Measurements from ENCODE around the gene TNFRSF11A.

DNA sequence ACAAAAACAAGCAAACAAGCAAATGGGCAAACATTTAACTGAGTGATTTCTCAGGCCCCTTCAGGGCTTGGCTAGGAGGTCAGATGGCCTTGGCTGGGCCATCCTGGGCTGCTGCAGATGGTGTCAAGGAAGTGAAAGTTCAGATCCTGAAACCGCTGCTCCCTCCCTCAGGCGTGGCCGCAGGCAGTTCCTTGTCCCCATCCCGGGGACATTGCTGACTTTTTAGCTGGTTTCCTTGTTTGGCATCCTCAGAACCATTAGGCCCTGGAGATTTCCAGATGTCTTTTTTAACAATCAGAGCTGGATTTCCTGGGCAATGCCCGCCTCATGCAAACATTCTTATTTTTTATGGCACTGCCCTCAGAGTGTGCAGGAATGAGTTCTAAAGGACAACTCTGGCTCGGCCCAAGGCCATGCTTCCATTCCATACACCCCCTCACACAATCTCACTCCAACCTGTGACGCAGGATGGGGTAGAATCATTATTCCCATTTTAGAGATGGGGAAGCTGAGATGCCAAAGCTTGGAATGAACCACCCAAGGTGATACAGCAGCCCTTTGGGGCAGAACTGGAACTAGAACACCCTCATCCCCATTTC lies 111.6 kb downstream of the TNFRSF11A start:
- no peak for TF ChIP-seq EZH2 (IDR thresholded peaks at IDR 0.05; ENCODE audit: borderline replicate concordance, insufficient read depth, low read depth, low read length, poor library complexity, severe bottlenecking)
- TF ChIP-seq, protein P1, sequence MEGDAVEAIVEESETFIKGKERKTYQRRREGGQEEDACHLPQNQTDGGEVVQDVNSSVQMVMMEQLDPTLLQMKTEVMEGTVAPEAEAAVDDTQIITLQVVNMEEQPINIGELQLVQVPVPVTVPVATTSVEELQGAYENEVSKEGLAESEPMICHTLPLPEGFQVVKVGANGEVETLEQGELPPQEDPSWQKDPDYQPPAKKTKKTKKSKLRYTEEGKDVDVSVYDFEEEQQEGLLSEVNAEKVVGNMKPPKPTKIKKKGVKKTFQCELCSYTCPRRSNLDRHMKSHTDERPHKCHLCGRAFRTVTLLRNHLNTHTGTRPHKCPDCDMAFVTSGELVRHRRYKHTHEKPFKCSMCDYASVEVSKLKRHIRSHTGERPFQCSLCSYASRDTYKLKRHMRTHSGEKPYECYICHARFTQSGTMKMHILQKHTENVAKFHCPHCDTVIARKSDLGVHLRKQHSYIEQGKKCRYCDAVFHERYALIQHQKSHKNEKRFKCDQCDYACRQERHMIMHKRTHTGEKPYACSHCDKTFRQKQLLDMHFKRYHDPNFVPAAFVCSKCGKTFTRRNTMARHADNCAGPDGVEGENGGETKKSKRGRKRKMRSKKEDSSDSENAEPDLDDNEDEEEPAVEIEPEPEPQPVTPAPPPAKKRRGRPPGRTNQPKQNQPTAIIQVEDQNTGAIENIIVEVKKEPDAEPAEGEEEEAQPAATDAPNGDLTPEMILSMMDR (IDR thresholded peaks at IDR 0.05), result no peak

Data from B cell (primary cell).